Activated CD8-positive, alpha-beta memory T cell treated with anti-CD3 and anti-CD28 coated beads for 24 hours (primary cell): Measurements from ENCODE around the gene CEP112.

Source experiments
- DNase-seq: peaks from one replicate; pipeline ENCODE4 v3.0.0-alpha.2; 2020

CEP112 gene

DNA sequence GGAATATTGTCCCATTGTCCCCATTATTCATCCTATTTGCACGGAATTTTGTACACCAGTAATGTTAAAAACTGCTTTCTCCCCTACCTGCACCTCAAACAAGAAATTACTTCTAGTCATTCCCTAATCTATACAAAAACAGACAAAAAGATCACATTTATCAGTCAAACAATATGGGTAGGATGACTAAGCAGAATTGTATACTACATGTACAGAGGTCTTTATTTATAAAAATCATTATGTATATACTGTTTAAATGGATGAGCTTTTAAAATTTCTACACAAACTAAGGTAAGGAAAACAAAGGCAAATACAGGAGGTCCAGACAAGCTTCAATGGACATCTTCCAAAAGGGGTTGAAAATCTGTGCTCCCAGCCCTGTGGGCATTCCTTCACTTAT lies 137.7 kb downstream of the CEP112 start:
- no peak for DNase-seq

GRCh38 chr17:66044083-66044482 lies 147.8 kb downstream of the CEP112 start:
- no peak for DNase-seq

DNA sequence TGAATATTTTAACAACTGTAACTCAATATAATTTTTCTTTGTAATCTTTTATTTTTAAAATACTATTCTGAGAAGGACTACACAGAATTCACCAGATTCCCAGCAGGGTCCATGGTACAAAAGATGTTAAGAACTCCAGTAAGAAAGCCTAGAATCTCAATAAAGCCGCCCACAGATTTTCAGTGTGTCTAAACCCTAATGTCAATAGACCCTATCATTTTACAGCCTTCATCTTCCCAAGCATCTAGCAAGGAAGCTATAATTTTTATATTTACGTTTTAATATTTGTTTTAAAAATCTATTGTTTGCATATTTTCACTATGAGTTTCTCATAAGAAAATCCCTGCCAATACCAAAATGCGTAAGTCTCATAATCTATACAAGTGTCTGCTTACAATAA lies 148.5 kb downstream of the CEP112 start:
- no peak for DNase-seq

DNA sequence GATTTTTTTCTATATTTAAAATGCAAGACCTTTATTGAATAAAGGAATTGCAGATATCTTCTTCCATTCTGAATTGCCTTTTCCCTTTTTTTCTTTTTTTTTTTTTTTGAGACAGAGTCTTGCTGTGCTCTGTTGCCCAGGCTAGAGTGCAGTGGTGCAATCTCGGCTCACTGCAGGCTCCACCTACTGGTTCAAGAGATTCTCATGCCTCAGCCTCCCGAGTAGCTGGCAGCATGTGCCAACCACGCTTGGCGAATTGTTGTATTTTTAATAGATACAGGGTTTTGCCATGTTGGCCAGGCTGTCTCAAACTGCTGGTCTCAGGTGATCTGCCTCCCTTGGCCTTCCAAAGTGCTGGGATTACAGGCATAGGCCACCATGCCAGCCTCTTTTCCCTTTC lies 151.5 kb downstream of the CEP112 start:
- DNase-seq: no peak

- no peak for DNase-seq
Observed at GRCh38 chr17:66038125-66038524, 153.8 kb downstream of the CEP112 start.

DNA sequence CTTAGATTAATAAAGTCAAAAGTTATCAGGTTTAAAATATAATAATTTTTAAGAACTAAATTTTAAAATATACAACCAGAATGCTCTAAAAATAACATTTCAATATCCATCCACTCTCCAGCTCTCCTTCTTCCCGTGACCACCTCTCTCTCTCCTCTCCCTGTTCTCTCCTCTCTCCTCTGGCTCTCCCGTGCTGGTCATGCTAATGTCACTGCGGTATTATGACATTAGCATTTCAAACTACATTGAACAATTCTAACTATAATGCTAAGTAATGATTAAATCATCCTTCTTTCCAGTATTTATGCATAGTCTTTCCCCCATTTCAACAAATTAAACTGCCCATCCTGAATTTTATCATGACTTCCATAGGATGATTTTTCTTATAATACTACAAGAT lies 154.7 kb downstream of the CEP112 start:
- no peak for DNase-seq

DNA sequence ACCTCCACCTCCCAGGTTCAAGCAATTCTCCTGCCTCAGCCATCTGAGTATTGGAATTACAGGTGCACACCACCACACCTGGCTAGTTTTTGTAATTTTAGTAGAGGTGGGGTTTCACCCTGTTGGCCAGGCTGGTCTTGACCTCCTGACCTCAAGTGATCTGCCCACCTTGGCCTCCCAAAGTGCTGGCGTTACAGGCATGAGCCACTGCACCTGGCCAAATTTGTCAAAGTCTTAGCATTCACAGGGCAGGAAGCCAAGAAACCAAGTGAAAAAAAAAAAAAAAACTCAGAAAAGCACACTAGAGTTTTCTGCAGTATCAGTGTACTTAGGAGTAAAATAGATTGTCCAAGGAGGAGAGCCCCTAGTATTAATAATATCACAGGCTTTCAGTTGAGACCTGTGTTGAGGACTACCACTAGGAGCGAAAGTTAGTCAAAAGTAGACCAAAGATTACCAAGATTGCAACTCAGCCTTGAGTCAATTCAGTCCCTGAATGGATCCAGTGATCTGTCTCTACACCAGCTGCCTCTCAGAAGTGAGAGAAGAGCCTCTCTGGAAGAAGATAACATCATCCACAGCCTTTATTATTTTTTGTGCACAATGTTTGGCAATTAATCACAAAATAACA lies 159.7 kb downstream of the CEP112 start:
- no peak for DNase-seq

DNA sequence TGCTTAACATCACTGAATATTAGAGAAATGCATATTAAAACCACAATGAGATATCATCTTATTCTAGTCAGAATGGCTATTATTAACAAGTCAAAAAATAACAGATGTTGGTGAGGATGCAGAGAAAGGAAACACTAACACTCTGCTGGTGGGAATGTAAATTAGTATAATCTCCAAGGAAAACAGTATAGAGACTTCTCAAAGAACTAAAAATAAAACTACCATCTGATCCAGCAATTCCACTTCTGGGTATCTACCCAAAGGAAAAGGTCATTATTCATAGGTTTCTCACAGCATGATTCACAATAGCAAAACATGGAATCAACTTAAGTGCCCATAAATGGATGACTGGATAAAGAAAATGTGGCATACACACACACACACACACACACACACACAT lies 166.4 kb downstream of the CEP112 start:
- DNase-seq: no peak

GRCh38 chr17:66021757-66022156 lies 170.2 kb downstream of the CEP112 start:
- DNase-seq: no peak

DNA sequence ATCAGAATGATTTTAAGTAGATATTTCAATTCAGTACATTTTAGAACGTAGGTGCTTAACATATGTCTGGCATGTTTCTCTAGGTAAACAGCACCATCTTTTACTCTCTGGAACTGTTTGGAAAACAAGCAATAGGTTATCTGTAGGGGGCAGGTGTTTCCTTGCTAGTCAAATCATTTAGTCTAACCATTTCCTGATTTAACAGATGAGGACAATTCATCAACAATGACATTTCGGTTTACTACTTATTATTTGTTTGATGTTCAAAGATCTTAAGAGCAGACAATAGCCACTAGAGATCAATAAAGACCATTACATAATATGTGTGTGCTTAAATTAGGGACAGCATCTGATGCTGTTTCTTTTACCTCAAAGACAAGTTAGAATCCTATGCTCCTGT lies 173.1 kb downstream of the CEP112 start:
- DNase-seq: no peak

DNA sequence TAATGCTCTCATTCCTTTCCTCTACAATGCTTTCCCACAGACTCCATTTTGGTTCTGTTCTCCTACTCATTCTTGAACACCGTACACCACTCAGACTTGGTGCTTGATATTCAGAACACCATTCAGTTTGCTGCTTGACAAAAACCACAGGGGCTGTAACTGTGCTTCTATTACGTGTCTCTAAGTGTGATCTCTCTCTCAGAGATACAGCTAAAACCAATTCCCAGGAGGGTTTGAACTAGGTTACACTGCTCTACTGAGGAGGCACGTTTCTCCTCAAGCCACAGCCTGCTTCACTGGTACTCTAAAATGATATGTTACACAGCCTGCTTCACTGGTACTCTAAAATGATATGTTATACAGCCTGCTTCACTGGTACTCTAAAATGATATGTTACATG lies 175.7 kb downstream of the CEP112 start:
- DNase-seq: no peak

GRCh38 chr17:66008680-66009079 lies 183.3 kb downstream of the CEP112 start:
- DNase-seq: no peak

- no peak for DNase-seq
Observed at GRCh38 chr17:66006654-66007053, 185.3 kb downstream of the CEP112 start.

DNA sequence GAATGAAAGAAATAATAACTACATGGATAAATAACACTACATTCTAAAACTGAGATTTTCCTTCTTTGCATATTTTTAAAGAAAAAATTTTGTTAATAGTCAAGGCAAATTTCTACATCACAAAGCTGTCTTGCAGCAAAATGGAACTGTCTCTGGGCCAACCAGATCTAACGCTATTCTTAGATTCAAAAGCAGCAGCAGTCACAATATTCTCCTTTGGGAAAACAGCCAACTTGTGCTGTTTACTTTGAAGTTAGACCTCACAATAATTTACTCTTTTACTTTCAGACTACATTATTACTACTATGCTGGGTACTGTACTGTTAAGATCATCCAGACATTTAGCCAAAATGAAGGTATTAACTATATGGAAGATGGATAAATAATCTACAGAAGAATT lies 189.1 kb downstream of the CEP112 start:
- DNase-seq: no peak

DNA sequence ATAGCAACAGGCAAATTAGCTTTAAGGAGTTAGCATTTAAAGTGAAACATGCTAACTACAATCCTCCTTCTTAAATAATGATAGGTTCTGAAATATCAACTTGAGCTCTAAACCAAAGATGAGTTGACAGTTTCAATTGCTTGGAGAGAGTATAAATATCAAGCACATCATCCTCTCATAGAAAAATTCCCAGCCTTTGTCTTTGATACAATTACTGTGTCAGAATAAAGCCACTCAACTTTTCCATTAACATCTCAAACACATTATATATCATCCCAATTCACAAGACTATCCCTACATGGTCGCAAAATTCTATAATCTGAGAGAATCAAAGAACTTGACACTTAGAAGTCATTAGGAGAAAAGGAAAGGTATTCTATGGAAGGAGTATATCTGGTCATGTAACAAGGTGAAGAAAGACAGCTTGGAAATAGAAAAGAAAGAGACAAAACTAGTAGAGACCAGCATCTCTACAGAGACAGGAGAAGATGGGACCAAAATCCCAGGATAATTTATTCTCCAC lies 189.8 kb downstream of the CEP112 start:
- no peak for DNase-seq

- DNase-seq: no peak
Observed at GRCh38 chr17:66000216-66000615, 191.7 kb downstream of the CEP112 start.

DNA sequence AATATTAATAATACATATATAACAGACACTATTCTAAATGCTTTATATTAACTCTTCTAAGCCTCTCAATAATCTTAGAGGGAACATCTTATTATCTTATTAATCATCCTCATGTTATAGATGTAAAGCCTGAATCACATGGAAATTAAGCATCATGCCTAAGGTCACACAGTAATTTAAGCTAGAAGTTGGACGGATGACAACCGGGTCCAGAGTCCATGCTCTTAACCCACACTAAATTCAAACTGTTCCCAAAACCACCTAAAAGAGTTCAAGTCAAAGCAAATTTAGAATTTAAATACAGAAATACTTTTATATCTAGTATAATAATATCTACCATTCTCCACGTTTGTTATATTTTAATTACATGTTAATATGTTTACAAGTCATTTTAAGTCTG lies 193.3 kb downstream of the CEP112 start:
- no peak for DNase-seq

GRCh38 chr17:65994679-65995078 lies 197.3 kb downstream of the CEP112 start:
- DNase-seq: no peak

DNA sequence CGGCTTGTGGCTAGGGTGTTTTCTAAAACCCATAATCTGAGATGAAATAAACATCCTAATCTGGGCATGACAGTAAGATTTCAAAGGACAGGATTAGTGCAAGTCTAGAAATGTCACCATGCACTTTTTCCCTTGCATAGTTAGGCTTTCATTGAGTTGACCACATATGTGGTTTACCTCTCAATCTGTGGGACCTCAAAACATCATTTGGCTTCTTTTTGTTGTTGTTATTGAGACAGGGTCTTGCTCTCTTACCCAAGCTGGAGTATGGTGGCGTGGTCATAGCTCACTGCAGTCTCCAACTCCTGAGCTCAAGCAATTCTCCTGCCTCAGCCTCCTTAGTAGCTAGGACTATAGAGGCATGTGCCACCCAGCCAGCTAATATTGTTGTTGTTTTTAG lies 197.8 kb downstream of the CEP112 start:
- no peak for DNase-seq

- DNase-seq: no peak
Observed at GRCh38 chr17:65990593-65990992, 201.3 kb downstream of the CEP112 start.

DNA sequence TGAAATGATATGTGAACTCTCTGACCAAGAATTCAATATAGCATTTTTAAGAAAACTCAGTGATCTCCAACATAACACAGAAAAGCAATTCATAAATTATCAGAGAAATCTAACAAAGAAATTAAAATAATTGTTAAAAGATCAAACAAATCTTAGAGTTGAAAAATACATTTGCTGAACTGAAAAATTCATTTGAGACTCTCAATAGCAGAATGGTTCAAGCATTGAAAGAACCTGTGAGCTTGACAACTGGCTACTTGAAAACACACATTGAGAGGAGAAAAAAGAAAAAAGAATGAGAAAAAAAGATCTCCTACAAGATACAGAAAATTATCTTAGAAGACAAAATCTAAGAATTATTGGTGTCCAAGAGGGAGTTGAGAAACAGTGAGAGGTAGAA lies 203.5 kb downstream of the CEP112 start:
- DNase-seq: no peak

GRCh38 chr17:65987988-65988387 lies 203.9 kb downstream of the CEP112 start:
- no peak for DNase-seq

GRCh38 chr17:65985571-65985970 lies 206.4 kb downstream of the CEP112 start:
- no peak for DNase-seq

DNA sequence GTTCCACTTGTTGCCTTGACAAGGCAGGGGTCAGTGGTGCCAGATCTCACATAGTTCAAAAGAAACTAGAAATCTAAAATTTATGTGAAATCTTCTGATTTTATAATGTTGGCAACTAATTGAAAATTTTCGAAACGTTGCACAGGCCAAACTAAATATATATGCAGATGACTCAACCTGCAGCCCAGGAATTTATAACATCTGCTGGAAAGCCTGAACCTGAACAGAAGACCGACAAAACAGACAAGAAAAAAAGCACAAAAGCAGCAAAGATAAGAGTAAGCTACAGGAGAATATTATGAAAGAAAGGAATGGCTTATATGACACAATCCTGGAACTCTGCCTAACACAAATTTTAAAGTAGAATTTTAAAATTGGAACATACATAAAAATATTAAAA lies 207.6 kb downstream of the CEP112 start:
- no peak for DNase-seq

- no peak for DNase-seq
Observed at GRCh38 chr17:65978871-65979270, 213.1 kb downstream of the CEP112 start.

DNA sequence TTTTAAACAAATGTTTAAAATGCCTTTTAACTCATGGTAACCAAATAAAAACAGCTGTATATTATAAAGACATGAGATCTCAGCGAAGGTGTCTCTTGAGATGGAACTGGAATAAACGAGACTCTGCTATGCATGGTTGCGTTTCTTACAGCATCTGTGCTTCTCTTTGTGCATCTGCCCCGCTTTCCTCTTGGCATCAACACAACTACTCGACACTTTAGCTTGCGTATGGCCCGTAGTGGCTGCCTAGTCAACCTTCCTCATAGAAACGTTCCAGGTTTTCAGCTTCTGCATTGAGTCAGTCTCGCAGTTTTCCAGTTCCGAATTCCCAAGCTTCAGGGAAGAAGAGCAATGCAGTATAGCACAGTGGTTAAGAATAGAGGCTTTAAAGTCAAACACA lies 214.9 kb downstream of the CEP112 start:
- DNase-seq: no peak
